ENCODE data around the gene STEAP1B.

Gene STEAP1B

GRCh38 chr7:22427104-22427503, 72.9 kb downstream of the STEAP1B start:
- no peak for DNase-seq

GRCh38 chr7:22426463-22427094, 73.4 kb downstream of the STEAP1B start:
- no peak for DNase-seq

- DNase-seq = no peak
These were observed 74.6 kb downstream of the STEAP1B start for GRCh38 chr7:22425361-22425760.

GRCh38 chr7:22422831-22423615, 77.0 kb downstream of the STEAP1B start:
- DNase-seq = no peak

GRCh38 chr7:22420973-22421635, 78.9 kb downstream of the STEAP1B start:
- DNase-seq = no peak

- no peak for DNase-seq
These were observed 80.0 kb downstream of the STEAP1B start for GRCh38 chr7:22420008-22420407.

- peak; percentile 20 for DNase-seq
These were observed 80.5 kb downstream of the STEAP1B start for GRCh38 chr7:22419488-22419887.

GRCh38 chr7:22418251-22419046, 81.5 kb downstream of the STEAP1B start:
- no peak for DNase-seq

- DNase-seq = no peak
These were observed 82.1 kb downstream of the STEAP1B start for GRCh38 chr7:22417841-22418240.

GRCh38 chr7:22417349-22417748, 82.6 kb downstream of the STEAP1B start:
- no peak for DNase-seq

GRCh38 chr7:22414424-22414823, 85.6 kb downstream of the STEAP1B start:
- no peak for DNase-seq

GRCh38 chr7:22413211-22413610, 86.8 kb downstream of the STEAP1B start:
- no peak for DNase-seq

- no peak for DNase-seq
These were observed 87.9 kb downstream of the STEAP1B start for GRCh38 chr7:22411977-22412693.

- no peak for DNase-seq
These were observed 93.3 kb downstream of the STEAP1B start for GRCh38 chr7:22406715-22407114.

GRCh38 chr7:22404421-22405023, 95.5 kb downstream of the STEAP1B start:
- no peak for DNase-seq

GRCh38 chr7:22403344-22403743, 96.6 kb downstream of the STEAP1B start:
- no peak for DNase-seq

GRCh38 chr7:22402250-22402649, 97.7 kb downstream of the STEAP1B start:
- DNase-seq = no peak

- DNase-seq = no peak
These were observed 98.9 kb downstream of the STEAP1B start for GRCh38 chr7:22400936-22401553.

- no peak for DNase-seq
These were observed 99.7 kb downstream of the STEAP1B start for GRCh38 chr7:22400150-22400814.

- no peak for DNase-seq
These were observed 100.4 kb downstream of the STEAP1B start for GRCh38 chr7:22399546-22399945.

GRCh38 chr7:22399091-22399490, 100.9 kb downstream of the STEAP1B start:
- no peak for DNase-seq
